Brain microvascular endothelial cell (primary cell): ENCODE measurements around the gene HSPB9.
"Not testable (repeated sequence)": the region's sequence is repeated elsewhere in the genome, so short reads cannot be mapped to it uniquely, and the experiment has no call there.

Experiments
- DNase-seq: peaks from one replicate; pipeline ENCODE4 v3.0.0-alpha.2; 2020
- H3K27ac ChIP-seq: fragments of 250-450 bp; sonication (Bioruptor Pico); 2 replicates; pipeline ENCODE4 v1.5.1; 2020; ENCODE audit warnings: mild to moderate bottlenecking, moderate library complexity
- H3K27me3 ChIP-seq: fragments of 250-450 bp; sonication (Bioruptor Pico); replicated peaks from 2 replicates; pipeline ENCODE4 v1.5.1; 2020; ENCODE audit warnings: mild to moderate bottlenecking
- H3K36me3 ChIP-seq: fragments of 250-450 bp; sonication (Bioruptor Pico); replicated peaks from 2 replicates; pipeline ENCODE4 v1.5.1; 2020; ENCODE audit warnings: mild to moderate bottlenecking
- H3K4me3 ChIP-seq: 2 replicates; pipeline ENCODE4 v1.5.1; 2011; ENCODE audit warnings: low read depth, mild to moderate bottlenecking, control low read depth, low read length, moderate library complexity
- CTCF ChIP-seq: IDR thresholded peaks from 2 replicates; pipeline ENCODE4 v1.5.1; 2011; ENCODE audit warnings: low read depth, mild to moderate bottlenecking, moderate library complexity, low read length, control low read depth, inconsistent platforms; ENCODE audit errors: missing control alignments
- in situ Hi-C: cut with HindIII; loops from 2 replicates; pipeline ENCODE4 v1.10.0; 2017; ENCODE audit warnings: low sequenced_read_pairs, low pct_ligation_motif_present

HSPB9 gene

GRCh38 chr17:42133461-42134041 is 10.9 kb downstream of the HSPB9 start:
- TF ChIP-seq CTCF, result no peak
- Histone ChIP-seq H3K27me3 (no peaks in the 10 kb centered on the region), H3K4me3 (no peak overlapping the region), H3K36me3 (peaks cover 14% of the 10 kb centered on the region), H3K27ac (no peak overlapping the region)
- no peak for DNase-seq
- in situ Hi-C loops, result no loop called here

DNA sequence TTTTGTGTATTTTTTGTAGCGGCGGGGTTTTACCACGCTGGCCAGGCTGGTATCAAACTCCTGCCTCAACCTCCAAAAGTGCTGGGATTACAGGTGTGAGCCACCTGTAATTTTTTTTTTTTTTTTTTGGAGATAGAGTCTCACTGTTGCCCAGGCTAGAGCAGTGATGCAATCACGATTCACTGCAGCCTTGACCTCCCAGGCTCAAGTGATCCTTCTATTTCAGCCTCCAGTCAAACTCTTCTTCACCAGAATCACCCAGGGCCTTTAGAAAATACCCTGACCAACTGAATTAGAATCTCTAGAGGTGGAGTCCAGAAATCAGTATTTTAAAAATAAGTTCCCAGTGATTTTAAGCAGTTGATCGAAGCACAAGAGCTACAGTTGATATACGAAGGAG is 12.5 kb downstream of the HSPB9 start:
- TF ChIP-seq CTCF, result no peak
- in situ Hi-C loops, result no loop called here
- peaks cover 2% of the 10 kb centered on the region for H3K36me3 ChIP-seq
- H3K27me3 ChIP-seq, result no peaks in the 10 kb centered on the region
- no peak overlapping the region for H3K4me3 ChIP-seq
- peak overlapping the region; percentile 47 for H3K27ac ChIP-seq
- no peak for DNase-seq

DNA sequence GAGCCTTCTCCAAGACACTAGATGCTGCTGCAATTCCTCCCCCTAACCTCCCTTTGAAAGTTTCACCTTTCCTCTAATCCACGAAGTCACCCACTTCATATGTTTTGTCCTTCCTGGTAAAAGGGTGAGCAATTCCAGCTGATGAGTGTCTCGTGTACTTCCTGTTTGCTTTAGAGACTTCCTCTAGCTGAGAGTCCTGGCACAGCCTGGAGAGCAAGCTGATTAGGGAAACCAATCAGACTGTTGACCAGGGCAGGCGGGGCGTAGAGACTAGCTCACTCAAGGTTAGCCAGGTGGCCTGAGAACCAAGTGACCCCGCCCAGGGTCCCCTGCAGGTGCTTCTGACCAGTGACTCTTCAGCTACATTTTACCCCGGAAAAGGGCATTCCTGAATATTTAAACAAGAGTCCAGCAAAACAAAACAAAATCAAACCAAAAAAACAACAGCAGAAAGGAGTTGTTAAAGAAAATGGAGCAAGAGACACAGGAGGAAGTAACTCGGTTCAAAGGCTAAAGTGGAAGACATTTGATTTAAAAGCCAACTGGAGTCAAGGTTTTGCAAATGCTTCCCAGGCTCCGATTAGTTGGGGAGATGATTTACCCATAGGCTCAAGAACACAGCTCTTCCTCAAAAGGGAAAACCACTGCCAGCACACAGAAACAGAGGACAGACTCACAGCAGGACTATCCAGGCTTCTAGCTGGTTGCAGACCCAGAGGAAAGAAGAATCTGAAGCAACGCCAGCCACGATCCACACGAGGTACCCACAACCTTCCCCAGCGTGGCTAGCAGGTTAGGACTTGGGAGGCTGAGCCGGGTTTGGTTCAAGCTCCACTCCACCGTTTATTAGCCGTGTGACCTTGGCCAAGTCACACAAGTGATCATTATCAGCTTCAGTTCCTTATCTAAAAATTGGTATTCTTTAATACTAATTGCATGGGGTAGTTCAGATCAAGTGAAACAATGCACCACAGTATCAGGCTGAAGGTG is 13.4 kb downstream of the HSPB9 start:
- DNase-seq, result peak; percentile 64
- TF ChIP-seq CTCF, result no peak
- Histone ChIP-seq H3K27me3 (no peaks in the 10 kb centered on the region), H3K36me3 (no peaks in the 10 kb centered on the region), H3K27ac (peak overlapping the region; percentile 47), H3K4me3 (no peak overlapping the region)
- in situ Hi-C loops, result no loop called here

- no peak for DNase-seq
- in situ Hi-C loops, result no loop called here
- Histone ChIP-seq H3K4me3 (no peak overlapping the region), H3K36me3 (peaks cover 4% of the 10 kb centered on the region), H3K27me3 (no peaks in the 10 kb centered on the region), H3K27ac (no peak overlapping the region)
- no peak for TF ChIP-seq CTCF
Measured at GRCh38 chr17:42136654-42137051, 14.0 kb downstream of the HSPB9 start.

DNA sequence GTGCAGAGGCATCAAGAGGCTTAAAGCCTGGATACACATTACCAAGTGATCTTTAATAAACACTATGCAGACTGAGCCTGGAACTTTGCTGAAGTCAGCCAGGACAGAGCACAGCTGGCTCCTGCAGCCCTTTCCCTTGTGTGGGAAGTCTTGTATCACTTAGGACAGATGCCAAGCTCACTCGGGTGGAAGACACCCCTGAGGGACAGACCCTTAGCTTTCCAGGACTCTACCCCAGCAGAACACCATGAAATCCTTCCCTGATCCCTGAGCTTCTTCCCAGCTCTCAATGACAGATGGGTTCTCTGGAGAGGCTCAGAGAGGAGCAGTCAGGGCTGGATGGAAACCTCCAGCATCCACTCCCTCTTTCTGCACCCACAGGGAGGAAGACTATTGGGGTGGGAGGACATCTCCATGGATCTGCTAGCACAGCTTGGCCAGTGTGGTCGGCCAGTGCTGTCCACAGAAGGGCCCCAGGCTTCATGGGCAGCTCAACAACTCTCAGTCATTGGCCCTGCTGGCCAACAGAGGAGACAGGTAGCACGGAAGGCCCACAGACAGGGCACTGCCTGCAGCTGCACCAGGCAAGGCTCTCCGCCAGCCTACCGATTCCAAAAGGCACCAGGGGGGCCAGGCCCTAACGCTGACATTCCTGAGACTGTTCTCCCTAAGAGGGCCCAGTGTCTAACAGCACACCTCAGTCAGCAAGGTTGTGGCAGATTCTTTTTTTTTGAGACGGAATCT is 16.3 kb downstream of the HSPB9 start:
- in situ Hi-C loops, result no loop called here
- no peaks in the 10 kb centered on the region for H3K27me3 ChIP-seq
- DNase-seq, result no peak
- no peak for TF ChIP-seq CTCF
- H3K27ac ChIP-seq, result no peak overlapping the region
- H3K4me3 ChIP-seq, result no peak overlapping the region
- peaks cover 5% of the 10 kb centered on the region for H3K36me3 ChIP-seq

DNA sequence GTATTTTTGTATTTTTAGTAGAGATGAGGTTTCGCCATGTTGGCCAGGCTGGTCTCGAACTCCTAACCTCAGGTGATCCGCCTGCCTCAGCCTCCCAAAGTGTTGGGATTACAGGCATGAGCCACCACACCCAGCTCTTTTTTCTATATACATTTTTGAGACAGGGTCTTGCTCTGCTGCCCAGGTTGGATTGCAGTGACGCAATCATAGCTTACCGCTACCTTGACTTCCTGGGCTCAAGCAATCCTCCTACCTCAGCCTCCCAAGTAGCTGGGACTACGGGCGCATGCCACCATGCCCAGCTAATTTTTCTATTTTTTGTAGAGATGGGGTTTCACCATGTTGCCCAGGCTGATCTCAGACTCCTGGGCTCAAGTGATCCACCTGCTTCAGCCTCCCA is 18.1 kb downstream of the HSPB9 start:
- DNase-seq, H3K27ac ChIP-seq, H3K27me3 ChIP-seq, in situ Hi-C loops, H3K4me3 ChIP-seq, H3K36me3 ChIP-seq: not testable (repeated sequence)
